Stimulated activated CD8-positive, alpha-beta memory T cell treated with anti-CD3 and anti-CD28 coated beads, Interleukin-12 subunit alpha, Interleukin-12 subunit beta, amount 100 ng/mL, for 24 hours (primary cell): ENCODE data around the gene KRTAP5-3.

ENCODE experiments used
- DNase-seq: peaks from one replicate; pipeline ENCODE4 v3.0.0-alpha.2; 2020; ENCODE audit errors: extremely low read depth

Gene KRTAP5-3

GRCh38 chr11:1643146-1643690 is 35.0 kb upstream of the KRTAP5-3 start:
- DNase-seq = no peak

DNA sequence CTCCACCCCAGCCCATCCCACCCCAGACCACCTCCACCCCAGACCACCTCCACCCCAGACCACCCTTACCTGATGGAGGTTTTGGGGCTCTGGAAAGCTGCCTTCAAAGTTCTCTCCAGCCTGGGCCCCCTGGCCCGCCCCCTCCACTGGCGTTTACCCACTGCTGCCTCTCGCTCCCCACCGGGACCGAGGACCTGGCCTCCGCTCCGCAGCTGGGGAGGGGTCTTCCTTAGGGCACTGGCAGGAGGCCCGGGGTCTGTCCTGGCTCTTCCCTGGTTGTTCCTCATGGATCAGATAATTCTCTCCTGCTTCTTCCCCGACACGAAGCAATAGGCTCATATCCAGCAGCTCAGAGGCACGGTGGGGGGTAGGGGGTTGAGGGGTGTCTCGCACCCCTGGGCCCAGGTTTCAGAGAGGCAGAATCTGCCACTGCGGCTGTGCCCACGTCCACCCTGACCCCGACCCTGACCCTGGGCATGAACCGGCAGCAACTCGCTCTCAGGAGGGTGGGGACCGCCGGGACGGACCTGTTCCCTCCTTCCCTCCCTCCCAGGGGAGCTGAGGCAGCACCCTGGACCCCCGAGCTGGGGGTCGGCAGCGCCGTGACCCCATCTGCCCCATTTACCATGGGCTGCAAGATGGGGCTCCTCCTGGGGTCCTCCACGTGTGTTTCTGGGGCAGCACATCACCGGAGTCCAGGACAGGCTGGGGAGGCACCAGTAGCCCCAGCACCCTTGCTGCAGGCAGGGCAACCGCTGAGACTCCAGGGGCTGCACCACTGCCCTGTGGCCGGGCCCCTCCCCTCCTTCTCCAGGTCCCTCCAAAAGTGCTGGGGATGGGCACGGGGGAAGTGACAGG is 34.3 kb upstream of the KRTAP5-3 start:
- DNase-seq = no peak

- DNase-seq = no peak
Observed at GRCh38 chr11:1641096-1641495, 32.8 kb upstream of the KRTAP5-3 start.

- no peak for DNase-seq
Observed at GRCh38 chr11:1640076-1640946, 32.0 kb upstream of the KRTAP5-3 start.

DNA sequence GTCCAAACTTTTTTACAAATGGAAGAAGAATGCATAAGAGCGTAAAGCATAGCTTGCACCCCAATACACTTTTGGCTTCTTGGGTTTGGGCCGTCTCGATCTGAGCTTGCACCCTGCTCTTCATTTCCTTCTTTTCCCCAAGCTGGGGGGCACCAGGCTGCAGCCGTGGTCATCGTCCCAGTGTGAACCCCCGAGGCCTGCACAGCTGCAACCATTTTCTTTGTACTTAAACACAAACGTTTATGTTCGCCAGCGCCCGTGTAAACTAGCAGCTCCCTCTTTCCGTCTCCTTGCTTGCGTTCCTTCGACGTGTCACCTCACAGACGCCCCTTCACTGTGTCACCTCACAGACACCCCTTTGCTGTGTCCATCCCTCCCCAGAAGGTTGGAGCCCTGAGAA is 31.4 kb upstream of the KRTAP5-3 start:
- DNase-seq = no peak

GRCh38 chr11:1639102-1639620 is 30.9 kb upstream of the KRTAP5-3 start:
- DNase-seq = no peak

DNA sequence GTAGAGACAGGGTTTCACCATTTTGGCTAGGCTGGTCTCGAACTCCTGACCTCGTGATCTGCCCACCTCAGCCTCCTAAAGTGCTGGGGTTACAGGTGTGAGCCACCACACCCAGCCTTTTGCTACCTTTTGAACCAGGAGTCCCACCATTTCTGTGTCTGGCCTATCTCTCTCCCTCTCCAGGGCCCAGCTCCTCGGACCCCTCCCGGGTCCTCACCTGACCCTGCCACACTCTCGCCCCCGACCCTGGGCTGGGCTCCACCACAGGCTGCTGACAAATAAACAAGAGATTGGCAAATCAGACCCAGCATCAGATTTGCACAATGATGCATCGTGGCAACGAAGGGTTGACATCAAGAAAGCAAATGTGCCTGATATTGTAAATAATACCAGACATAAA is 30.1 kb upstream of the KRTAP5-3 start:
- no peak for DNase-seq

GRCh38 chr11:1637628-1638027 is 29.4 kb upstream of the KRTAP5-3 start:
- DNase-seq = no peak

- DNase-seq = no peak
Observed at GRCh38 chr11:1636291-1636950, 28.2 kb upstream of the KRTAP5-3 start.

GRCh38 chr11:1633864-1634263 is 25.6 kb upstream of the KRTAP5-3 start:
- no peak for DNase-seq

DNA sequence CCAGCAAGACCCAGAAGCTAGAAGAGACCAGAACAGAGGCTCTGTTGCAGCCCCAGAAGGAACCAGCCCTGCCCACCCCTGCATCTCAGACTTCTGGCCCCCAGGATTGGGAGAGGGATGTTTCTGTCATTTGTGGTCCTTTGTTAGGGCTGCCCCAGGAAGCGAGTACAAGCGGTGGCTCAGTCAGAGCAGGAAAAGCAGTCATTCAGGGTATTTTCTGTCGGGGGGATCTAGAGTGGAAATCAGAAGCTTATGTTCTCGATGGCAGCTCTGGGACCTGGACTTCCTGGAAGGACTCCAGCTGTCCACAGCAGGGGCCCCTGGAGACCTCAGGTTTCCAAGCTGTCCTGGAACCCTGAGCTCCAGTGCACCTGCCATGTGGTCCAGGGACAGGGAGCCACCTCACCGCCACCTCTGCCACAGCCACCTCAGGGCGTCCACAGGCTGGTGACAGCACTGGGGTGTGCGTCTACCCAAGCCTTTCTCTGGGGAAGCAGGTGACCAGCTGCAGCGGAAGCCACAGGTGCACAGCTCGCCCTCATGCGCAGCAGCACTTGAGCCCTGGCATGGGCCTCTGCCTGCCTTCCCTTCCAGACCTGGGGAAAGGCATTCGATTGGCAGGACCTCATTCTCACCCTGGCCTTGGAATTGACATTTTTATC is 23.9 kb upstream of the KRTAP5-3 start:
- no peak for DNase-seq

GRCh38 chr11:1631066-1631568 is 22.9 kb upstream of the KRTAP5-3 start:
- DNase-seq = no peak

GRCh38 chr11:1630271-1630670 is 22.0 kb upstream of the KRTAP5-3 start:
- no peak for DNase-seq

- DNase-seq = no peak
Observed at GRCh38 chr11:1629326-1630185, 21.3 kb upstream of the KRTAP5-3 start, which contains the start of gene KRTAP5-5. KRTAP5-5 (plus strand) TSS chr11:1629775; CDS start chr11:1629841, 66 bp downstream.

DNA sequence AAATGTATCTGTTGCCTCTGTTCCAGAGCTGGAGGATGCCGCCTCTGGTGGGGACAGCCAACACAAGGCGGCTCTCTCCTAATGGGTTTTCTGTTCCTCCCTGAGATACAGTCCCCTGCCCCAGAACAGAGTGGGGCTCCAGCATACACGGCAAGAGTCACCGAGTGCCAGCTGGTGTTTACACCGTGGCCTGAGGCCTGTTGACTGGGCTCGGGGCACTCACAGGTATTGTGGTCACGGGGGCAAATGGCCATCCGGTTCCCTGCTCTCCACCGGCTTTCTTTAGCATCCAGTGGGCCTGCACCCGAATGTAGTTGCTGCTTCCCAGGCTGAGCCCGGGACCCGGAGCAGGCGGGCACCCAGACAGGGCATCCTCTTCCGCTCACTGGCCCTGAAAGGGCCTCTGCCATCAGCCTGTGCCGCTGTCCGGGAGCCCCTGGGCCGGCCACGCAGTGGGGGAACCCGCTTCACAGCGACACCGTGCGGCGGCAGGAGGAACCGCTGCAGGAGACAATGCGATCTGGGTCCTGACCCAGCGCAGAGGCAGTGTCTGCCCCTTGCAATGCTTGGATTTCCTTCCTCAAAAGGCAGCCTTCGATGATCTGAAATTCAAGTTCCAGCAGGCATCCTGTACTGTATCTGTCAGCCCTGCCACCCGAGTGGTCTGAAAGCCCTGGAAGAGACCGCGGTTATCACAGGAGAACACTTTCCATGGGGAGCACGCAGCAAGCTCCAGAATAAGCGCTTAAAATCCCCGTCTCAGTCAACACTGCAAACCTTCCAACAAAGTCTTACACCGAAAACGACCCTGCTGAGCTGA is 20.5 kb upstream of the KRTAP5-3 start:
- no peak for DNase-seq

- DNase-seq = no peak
Observed at GRCh38 chr11:1625541-1625940, 17.3 kb upstream of the KRTAP5-3 start.

DNA sequence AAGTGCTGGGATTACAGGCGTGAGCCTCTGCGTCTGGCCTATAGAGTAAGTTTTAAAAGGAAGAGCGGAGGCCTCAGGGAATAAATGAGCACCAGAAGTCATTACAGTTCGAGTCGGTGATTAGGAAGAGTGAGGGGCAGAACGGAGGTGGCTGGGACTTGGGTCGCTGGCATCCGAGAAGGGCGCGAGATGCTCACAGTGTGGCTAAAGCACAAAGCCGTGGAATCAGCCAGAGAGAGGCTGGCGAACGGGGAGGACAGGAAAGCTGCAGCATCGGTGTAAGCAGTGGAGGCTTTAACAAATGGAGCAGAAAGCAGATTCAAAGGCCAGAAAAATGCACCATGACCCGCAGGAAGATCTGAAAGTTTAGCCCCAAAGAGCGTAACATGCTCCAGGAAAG is 16.4 kb upstream of the KRTAP5-3 start:
- DNase-seq = no peak

- no peak for DNase-seq
Observed at GRCh38 chr11:1623716-1624115, 15.5 kb upstream of the KRTAP5-3 start.

GRCh38 chr11:1622086-1622485 is 13.8 kb upstream of the KRTAP5-3 start, which contains the start of gene KRTAP5-4:
KRTAP5-4 (minus strand) TSS chr11:1622138; CDS start chr11:1622093, 45 bp downstream.
- no peak for DNase-seq
